ENCODE data around the gene MRPL24. TPM values are rescaled to one million over a fixed set of nuclear protein-coding genes. Genes with fewer than 3 reads are reported as not detected.

The MRPL24 gene
- total RNA-seq, 1 donor from 2014 or later = 46.5 TPM

GRCh38 chr1:156772222-156772621 is 31.3 kb upstream of the MRPL24 start:
- Histone ChIP-seq H3K79me2 (ENCODE audit: insufficient read depth, low read length) (peaks cover 92% of the 10 kb centered on the region), H3K36me3 (ENCODE audit: insufficient read depth, low read length) (peaks cover 3% of the 10 kb centered on the region), H3K27me3 (ENCODE audit: insufficient read depth, low read length) (no peaks in the 10 kb centered on the region), H3K4me2 (ENCODE audit: low read length) (no peak overlapping the region), H4K20me1 (ENCODE audit: insufficient read depth, low read length) (peaks cover 76% of the 10 kb centered on the region), H3K27ac (ENCODE audit: low read depth, low read length) (no peak overlapping the region), H3K9me3 (ENCODE audit: insufficient read depth, low read depth, low read length) (no peaks in the 10 kb centered on the region), H3K9ac (ENCODE audit: low read length) (no peak overlapping the region), H3K4me3 (ENCODE audit: insufficient read depth, low read depth, low read length) (no peak overlapping the region), H2AFZ (ENCODE audit: low read depth, low read length) (no peak overlapping the region), H3K4me1 (ENCODE audit: insufficient read depth, low read length) (peaks cover 10% of the 10 kb centered on the region)
- H3K27ac Mint-ChIP-seq (ENCODE audit: unreplicated experiment) = no peak overlapping the region
- no peaks in the 10 kb centered on the region for H3K9me3 Mint-ChIP-seq (ENCODE audit: unreplicated experiment)
- FAIRE-seq (no peak), DNase-seq (ENCODE audit: low read depth) (no peak)
- peaks cover 7% of the 10 kb centered on the region for H3K36me3 Mint-ChIP-seq (ENCODE audit: low read depth, unreplicated experiment)
- TF ChIP-seq CTCF (IDR thresholded peaks at IDR 0.05; ENCODE audit: insufficient read depth, low read depth, low read length) (no peak), EZH2 (IDR thresholded peaks at IDR 0.05; ENCODE audit: insufficient read depth, low read length) (no peak)
- no peaks in the 10 kb centered on the region for H3K27me3 Mint-ChIP-seq (ENCODE audit: low read depth, unreplicated experiment)
- no peak overlapping the region for H3K4me3 Mint-ChIP-seq (ENCODE audit: unreplicated experiment)
- peaks cover 37% of the 10 kb centered on the region for H3K4me1 Mint-ChIP-seq (ENCODE audit: low read depth, unreplicated experiment)

DNA sequence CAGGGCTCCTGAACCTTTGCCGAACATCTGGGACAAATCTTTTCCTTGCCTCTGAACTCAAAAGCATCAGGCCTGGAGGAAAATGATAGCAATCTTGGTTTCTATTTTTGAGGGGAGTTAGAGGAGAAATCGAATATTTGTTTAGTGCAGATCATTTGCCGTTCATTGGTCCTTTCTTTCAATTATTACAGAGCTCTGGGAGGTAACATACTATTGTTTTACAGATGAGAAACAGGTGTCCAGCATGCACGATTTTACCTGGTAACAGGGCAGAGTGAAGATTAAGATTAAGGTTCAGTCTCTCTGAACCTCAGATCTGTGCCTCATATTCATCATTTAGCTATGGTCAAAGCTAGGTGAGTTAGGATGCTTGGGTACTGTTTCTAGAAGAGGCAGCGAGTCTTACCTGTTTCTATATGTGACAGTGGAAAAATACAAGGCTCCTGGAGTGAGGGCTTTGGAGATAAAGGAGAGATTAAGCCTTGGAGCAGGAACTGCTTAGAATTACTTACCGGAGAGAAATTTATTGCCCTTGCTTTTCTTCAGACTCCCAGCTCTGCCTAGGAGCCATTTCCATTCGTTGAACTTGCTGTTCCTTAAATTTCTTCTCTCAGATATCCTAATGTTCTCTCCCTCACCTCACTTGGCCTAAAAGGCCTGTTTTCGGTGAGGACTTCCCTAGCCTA is 27.9 kb upstream of the MRPL24 start:
- H3K79me2 ChIP-seq (ENCODE audit: insufficient read depth, low read length) = peaks cover 71% of the 10 kb centered on the region
- no peak overlapping the region for H3K27ac Mint-ChIP-seq (ENCODE audit: unreplicated experiment)
- H2AFZ ChIP-seq (ENCODE audit: low read depth, low read length) = no peak overlapping the region
- H3K4me3 Mint-ChIP-seq (ENCODE audit: unreplicated experiment) = no peak overlapping the region
- DNase-seq (ENCODE audit: low read depth) (no peak), FAIRE-seq (no peak)
- H3K9me3 ChIP-seq (ENCODE audit: insufficient read depth, low read depth, low read length) = no peaks in the 10 kb centered on the region
- no peaks in the 10 kb centered on the region for H3K9me3 Mint-ChIP-seq (ENCODE audit: unreplicated experiment)
- peaks cover 12% of the 10 kb centered on the region for H3K4me1 ChIP-seq (ENCODE audit: insufficient read depth, low read length)
- TF ChIP-seq CTCF (IDR thresholded peaks at IDR 0.05; ENCODE audit: insufficient read depth, low read depth, low read length) (no peak), EZH2 (IDR thresholded peaks at IDR 0.05; ENCODE audit: insufficient read depth, low read length) (no peak)
- no peaks in the 10 kb centered on the region for H3K27me3 ChIP-seq (ENCODE audit: insufficient read depth, low read length)
- peaks cover 3% of the 10 kb centered on the region for H3K36me3 ChIP-seq (ENCODE audit: insufficient read depth, low read length)
- H3K9ac ChIP-seq (ENCODE audit: low read length) = peak overlapping the region; percentile 96
- H3K4me2 ChIP-seq (ENCODE audit: low read length) = peak overlapping the region; percentile 97
- peaks cover 53% of the 10 kb centered on the region for H4K20me1 ChIP-seq (ENCODE audit: insufficient read depth, low read length)
- peaks cover 40% of the 10 kb centered on the region for H3K4me1 Mint-ChIP-seq (ENCODE audit: low read depth, unreplicated experiment)
- peak overlapping the region; percentile 90 for H3K27ac ChIP-seq (ENCODE audit: low read depth, low read length)
- H3K36me3 Mint-ChIP-seq (ENCODE audit: low read depth, unreplicated experiment) = peaks cover 6% of the 10 kb centered on the region
- peak overlapping the region; percentile 83 for H3K4me3 ChIP-seq (ENCODE audit: insufficient read depth, low read depth, low read length)
- no peaks in the 10 kb centered on the region for H3K27me3 Mint-ChIP-seq (ENCODE audit: low read depth, unreplicated experiment)
